Activated naive CD4-positive, alpha-beta T cell treated with anti-CD3 and anti-CD28 coated beads, Interleukin-2, amount 50 U/mL, for 72 hours (primary cell): ENCODE results near the gene CISH. TPM values are rescaled to one million over a fixed set of nuclear protein-coding genes. Genes with fewer than 3 reads are reported as not detected.

Source experiments
- ATAC-seq, 2 donors: fragments of 150-1000 bp; cut with Tn5 transposase; 2 replicates each; pipeline ENCODE4 v1.10.0; 2021; ENCODE audit warnings: mild to moderate bottlenecking in 2 of 2, moderate library complexity in 2 of 2
- DNase-seq, 2 donors: peaks; one replicate each; pipeline ENCODE4 v3.0.0; 2021 to 2022; ENCODE audit warnings: low spot score in 2 of 2
- H3K27ac Mint-ChIP-seq, 2 donors: one replicate each; pipeline ENCODE4 v1.8.0; 2022; ENCODE audit warnings: mild to moderate bottlenecking in 2 of 2, mixed read lengths in 2 of 2
- H3K36me3 Mint-ChIP-seq, 2 donors: one replicate each; pipeline ENCODE4 v1.8.0; 2022; ENCODE audit warnings: mixed read lengths in 2 of 2
- H3K9me3 Mint-ChIP-seq, 2 donors: one replicate each; pipeline ENCODE4 v1.8.0; 2022; ENCODE audit warnings: mixed read lengths in 2 of 2
- total RNA-seq, 2 donors: library from RNA; stranded (reverse); gene quantifications; one replicate each; pipeline ENCODE4 v1.2.3, GENCODE V29; 2022

Gene CISH
- total RNA-seq, 2 donors from 2014 or later: 222 to 258 TPM

GRCh38 chr3:50648313-50648712, 36.7 kb upstream of the CISH start:
- no peak for ATAC-seq

DNA sequence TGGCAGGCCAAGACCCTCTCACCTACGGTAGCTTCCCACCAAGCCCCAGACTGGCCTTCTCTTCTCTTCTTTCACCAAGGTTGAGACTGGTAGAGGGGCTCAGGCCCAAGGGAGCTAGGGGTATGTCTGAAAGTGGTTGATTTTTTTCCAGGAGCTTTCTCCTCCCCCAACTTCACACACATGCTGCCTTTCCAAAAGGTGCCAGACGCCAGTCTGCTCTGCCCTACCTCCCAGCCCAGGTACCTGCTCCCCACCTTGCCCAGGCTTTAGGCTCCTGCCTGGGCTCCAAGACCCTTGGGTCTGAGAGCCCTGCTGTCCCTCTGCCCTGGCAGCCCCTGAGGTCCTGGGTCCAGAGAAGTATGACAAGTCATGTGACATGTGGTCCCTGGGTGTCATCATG, 33.8 kb upstream of the CISH start:
- no peaks in the 10 kb centered on the region for H3K9me3 Mint-ChIP-seq
- H3K36me3 Mint-ChIP-seq: peaks cover 8 to 24% of the 10 kb centered on the region in 2 donors
- DNase-seq (no peak), ATAC-seq (no peak)
- H3K27ac Mint-ChIP-seq: no peak overlapping the region

More at GRCh38 chr3:50648313-50648712, 36.7 kb upstream of the CISH start:
- Mint-ChIP-seq H3K36me3 (peaks cover 8 to 12% of the 10 kb centered on the region in 2 donors), H3K9me3 (no peaks in the 10 kb centered on the region), H3K27ac (peak overlapping the region in 1 of 2 donors; percentile 69)
- DNase-seq: no peak

DNA sequence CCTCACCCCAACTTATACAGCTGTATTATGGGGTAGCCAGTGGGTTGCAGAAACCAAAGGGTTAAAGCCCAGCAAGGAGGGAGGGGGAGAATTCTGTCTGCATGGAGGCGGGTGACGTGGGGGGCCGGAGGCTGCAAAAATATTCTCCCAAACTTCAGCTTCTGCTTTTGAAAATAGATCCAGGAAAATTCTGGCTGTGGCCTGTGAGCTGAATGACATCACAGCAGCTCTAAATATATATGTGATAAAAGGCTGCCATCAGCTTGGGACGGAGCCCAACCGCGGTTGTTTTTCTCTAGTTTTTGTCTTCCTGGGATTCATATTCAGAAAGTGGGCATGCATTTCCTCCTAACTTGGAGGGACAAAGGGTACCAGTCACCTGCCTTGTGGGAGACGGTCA, 33.0 kb upstream of the CISH start:
- no peak for ATAC-seq
- no peaks in the 10 kb centered on the region for H3K9me3 Mint-ChIP-seq
- H3K36me3 Mint-ChIP-seq: peaks cover 8 to 24% of the 10 kb centered on the region in 2 donors
- H3K27ac Mint-ChIP-seq: no peak overlapping the region
- no peak for DNase-seq

DNA sequence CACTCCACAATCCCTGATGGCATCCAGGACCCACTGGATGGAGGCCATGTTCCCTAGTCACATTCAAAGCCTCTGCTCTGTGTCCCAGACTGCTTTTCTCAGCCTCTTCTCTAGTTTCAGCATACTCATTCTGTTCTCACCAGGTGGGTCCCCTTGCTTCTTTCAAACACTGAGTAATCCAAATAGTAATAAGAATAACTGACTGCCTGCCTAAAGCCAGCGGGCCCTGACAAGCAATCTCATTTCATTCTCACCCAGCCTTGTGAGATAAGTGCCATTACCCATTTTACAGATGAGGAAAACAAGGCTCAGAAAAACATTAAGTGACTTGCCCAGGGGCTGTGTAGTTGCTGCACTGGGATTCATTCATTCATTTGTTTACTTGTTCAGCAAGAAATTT, 30.8 kb upstream of the CISH start:
- Mint-ChIP-seq H3K9me3 (no peaks in the 10 kb centered on the region), H3K36me3 (peaks cover 4 to 24% of the 10 kb centered on the region in 2 donors), H3K27ac (peak overlapping the region in 1 of 2 donors; percentile 4)
- DNase-seq (no peak), ATAC-seq (peak; percentile 83 to 85)

GRCh38 chr3:50639055-50639494, 27.5 kb upstream of the CISH start:
- Mint-ChIP-seq H3K9me3 (no peaks in the 10 kb centered on the region), H3K27ac (peak overlapping the region in 1 of 2 donors; percentile 65), H3K36me3 (peaks cover 0 to 23% of the 10 kb centered on the region in 2 donors)
- ATAC-seq (peak in 1 of 2 donors; percentile 24), DNase-seq (no peak)

DNA sequence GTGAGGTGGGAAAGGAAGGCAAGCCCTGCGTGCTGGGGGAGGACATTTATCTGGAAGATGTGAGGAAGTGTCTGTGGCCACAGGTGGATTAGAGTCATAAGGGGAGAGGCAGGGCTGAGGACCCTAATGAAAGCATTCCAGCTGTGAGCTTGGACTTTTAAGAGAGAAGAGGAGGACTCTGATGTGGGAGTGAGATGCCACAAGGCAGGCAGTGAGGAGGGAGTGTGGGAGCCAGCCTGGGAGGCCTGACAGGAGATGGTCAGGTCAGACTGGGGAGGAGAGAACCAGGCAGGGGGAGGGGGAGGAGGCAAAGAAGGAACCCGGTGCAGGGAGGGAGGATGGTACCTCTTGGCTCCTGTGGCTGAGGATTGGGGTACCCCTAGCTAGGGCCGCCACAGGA, 26.4 kb upstream of the CISH start:
- H3K27ac Mint-ChIP-seq: peak overlapping the region; percentile 81 to 96
- ATAC-seq (no peak), DNase-seq (no peak)
- H3K36me3 Mint-ChIP-seq: peaks cover 0 to 17% of the 10 kb centered on the region in 2 donors
- no peaks in the 10 kb centered on the region for H3K9me3 Mint-ChIP-seq

DNA sequence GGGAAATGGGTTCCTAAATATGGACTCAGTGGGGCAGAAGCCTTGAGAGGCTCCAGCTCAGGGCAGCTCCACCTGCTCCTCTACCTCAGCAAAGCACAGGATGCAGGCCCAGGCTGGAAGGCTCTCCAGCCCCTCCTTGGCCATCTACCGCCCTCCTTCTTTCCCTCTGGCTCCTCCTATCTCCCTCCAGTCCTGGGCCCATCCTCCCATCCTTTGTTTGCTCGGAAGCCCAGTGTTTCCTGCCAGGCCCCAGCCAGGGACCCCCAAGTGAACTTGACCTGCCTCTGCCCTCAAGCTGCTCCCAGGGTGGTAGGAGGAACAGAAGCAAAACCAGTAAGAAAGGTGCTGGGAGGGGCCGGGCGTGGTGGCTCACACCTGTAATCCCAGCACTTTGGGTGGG, 25.4 kb upstream of the CISH start:
- DNase-seq (no peak), ATAC-seq (no peak)
- Mint-ChIP-seq H3K9me3 (no peaks in the 10 kb centered on the region), H3K36me3 (peaks cover 0 to 15% of the 10 kb centered on the region in 2 donors), H3K27ac (peak overlapping the region; percentile 81 to 96)

- DNase-seq (no peak), ATAC-seq (no peak)
- H3K9me3 Mint-ChIP-seq: no peaks in the 10 kb centered on the region
- peak overlapping the region in 1 of 2 donors; percentile 73 for H3K27ac Mint-ChIP-seq
- H3K36me3 Mint-ChIP-seq: peaks cover 0 to 12% of the 10 kb centered on the region in 2 donors
These were observed 23.5 kb upstream of the CISH start for GRCh38 chr3:50635066-50635465.

GRCh38 chr3:50633230-50633790, 21.7 kb upstream of the CISH start:
- Mint-ChIP-seq H3K9me3 (no peaks in the 10 kb centered on the region), H3K36me3 (peaks cover 0 to 18% of the 10 kb centered on the region in 2 donors), H3K27ac (peak overlapping the region in 1 of 2 donors; percentile 25)
- peak in 1 of 2 donors; percentile 18 for ATAC-seq
- no peak for DNase-seq

DNA sequence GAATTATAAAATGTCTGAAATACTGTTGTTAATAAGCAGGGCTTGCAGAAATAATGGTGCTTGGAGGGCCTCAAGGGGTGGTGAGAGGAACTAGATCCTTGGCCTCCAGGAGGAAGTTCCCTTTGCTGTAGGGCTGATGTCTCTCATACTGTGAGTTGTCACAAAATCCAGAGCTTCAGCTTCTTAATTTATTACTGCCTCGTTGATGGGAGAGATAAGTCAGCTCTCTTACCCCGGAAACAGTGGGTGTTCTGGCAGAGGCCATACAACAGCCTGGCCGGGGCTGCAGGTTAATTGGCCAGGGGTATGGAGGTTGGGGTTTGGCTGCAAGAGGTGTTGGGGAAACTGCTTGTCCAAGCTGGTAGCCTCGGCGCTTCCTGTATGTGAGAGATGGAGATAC, 20.9 kb upstream of the CISH start:
- Mint-ChIP-seq H3K36me3 (peaks cover 5 to 24% of the 10 kb centered on the region in 2 donors), H3K9me3 (no peaks in the 10 kb centered on the region), H3K27ac (peak overlapping the region; percentile 25 to 94)
- DNase-seq: no peak
- ATAC-seq: peak; percentile 42 to 46

- ATAC-seq (no peak), DNase-seq (no peak)
- Mint-ChIP-seq H3K9me3 (no peaks in the 10 kb centered on the region), H3K36me3 (peaks cover 6 to 25% of the 10 kb centered on the region in 2 donors), H3K27ac (peak overlapping the region in 1 of 2 donors; percentile 86)
These were observed 19.3 kb upstream of the CISH start for GRCh38 chr3:50630877-50631276.

GRCh38 chr3:50630394-50630793, 18.8 kb upstream of the CISH start:
- Mint-ChIP-seq H3K27ac (peak overlapping the region in 1 of 2 donors; percentile 84), H3K36me3 (peaks cover 6 to 25% of the 10 kb centered on the region in 2 donors), H3K9me3 (no peaks in the 10 kb centered on the region)
- DNase-seq: no peak
- no peak for ATAC-seq

- ATAC-seq (no peak), DNase-seq (no peak)
- Mint-ChIP-seq H3K36me3 (peaks cover 6 to 36% of the 10 kb centered on the region in 2 donors), H3K9me3 (no peaks in the 10 kb centered on the region), H3K27ac (peak overlapping the region in 1 of 2 donors; percentile 84)
These were observed 17.0 kb upstream of the CISH start for GRCh38 chr3:50628601-50629000.

GRCh38 chr3:50627407-50628051, 16.0 kb upstream of the CISH start:
- Mint-ChIP-seq H3K36me3 (peaks cover 6 to 40% of the 10 kb centered on the region in 2 donors), H3K9me3 (no peaks in the 10 kb centered on the region), H3K27ac (peak overlapping the region; percentile 84 to 88)
- DNase-seq (no peak), ATAC-seq (peak; percentile 31 to 66)

DNA sequence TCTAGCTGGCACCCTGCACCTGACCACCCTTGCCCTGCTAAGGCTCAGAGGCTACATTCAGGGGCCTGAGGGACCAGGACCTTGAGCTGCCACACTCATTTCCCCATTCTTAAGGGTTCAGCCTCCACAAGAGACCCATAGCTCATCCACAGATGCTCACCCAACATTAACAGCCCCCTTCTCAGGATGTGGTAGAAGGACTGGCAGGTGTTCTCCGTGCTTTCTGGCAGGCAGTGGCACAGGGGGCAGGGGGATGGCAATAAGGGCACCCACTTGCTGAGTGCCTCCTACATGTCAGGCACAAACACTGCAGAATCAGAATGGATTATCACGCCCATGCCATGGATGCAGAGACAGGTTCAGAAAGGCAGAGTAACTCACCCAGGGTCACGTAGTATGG, 14.8 kb upstream of the CISH start:
- DNase-seq (no peak), ATAC-seq (no peak)
- Mint-ChIP-seq H3K36me3 (peaks cover 6 to 40% of the 10 kb centered on the region in 2 donors), H3K27ac (peak overlapping the region; percentile 77 to 84), H3K9me3 (no peaks in the 10 kb centered on the region)

DNA sequence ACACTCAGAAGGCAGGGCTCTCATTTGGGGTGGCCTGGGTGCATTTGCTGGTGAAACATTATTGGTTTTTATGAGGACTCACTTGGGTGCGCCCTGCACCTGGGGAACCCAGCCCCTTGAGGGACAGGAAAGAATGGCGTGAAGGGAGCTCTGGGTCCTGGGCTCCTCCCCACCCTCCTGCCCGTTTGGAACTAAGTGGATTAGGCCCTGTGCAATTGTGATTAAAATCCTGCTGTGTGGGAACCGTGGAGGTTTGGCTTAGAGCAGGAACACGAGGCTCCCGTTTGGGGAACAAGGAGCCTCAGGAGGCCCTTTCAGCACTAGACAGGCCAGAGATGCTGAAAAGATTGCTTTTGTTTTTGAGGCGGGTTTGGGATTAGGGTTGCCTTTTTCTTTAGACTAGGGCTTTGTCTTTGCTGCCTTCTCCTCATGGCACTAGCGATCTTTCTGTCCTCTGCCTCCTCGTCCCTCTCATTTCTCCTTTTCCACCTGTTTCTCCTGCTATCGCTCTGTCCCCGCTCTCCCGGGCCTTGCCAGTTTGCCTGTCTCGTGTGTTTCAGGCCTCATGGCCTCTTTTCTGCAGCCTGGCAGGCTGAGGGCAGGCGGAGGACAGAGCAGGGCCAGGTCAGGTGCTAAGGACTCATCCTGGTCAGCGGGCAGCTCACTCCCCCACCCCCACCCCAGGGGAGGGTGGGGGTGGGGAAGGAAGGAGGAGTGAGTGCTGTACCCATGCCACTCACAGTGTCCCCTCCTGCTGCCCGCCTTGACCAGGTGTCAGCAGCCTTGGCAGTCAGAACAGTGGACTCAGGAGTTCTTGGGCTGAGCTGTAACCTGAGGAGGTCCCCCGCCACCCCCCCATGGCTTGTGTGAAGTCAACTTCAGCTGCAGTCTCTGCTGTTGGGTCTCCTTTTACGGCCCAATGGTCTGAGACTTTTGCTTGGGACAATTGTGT, 13.9 kb upstream of the CISH start:
- ATAC-seq: no peak
- DNase-seq: no peak
- no peaks in the 10 kb centered on the region for H3K9me3 Mint-ChIP-seq
- H3K27ac Mint-ChIP-seq: peak overlapping the region; percentile 87 to 92
- peaks cover 11 to 44% of the 10 kb centered on the region in 2 donors for H3K36me3 Mint-ChIP-seq

GRCh38 chr3:50624634-50625033, 13.1 kb upstream of the CISH start:
- peaks cover 17 to 50% of the 10 kb centered on the region in 2 donors for H3K36me3 Mint-ChIP-seq
- DNase-seq: no peak
- H3K27ac Mint-ChIP-seq: peak overlapping the region; percentile 87 to 92
- no peaks in the 10 kb centered on the region for H3K9me3 Mint-ChIP-seq
- ATAC-seq: no peak
